ENCODE measurements around the gene ELP1.

- no peak for TF ChIP-seq CTCF (IDR thresholded peaks at IDR 0.05)
- TF ChIP-seq POLR2AphosphoS5 (IDR thresholded peaks at IDR 0.05): no peak
- TF ChIP-seq POLR2A (IDR thresholded peaks at IDR 0.05): no peak
Measured at GRCh38 chr9:108837530-108837929, 96.4 kb downstream of the ELP1 start.
